Right atrium auricular region (tissue), 2 donors: ENCODE results near the gene SAP25. TPM values are rescaled to one million over a fixed set of nuclear protein-coding genes. Genes with fewer than 3 reads are reported as not detected.
"Not testable (repeated sequence)": the region's sequence is repeated elsewhere in the genome, so short reads cannot be mapped to it uniquely, and the experiment has no call there.

ENCODE experiments used
- DNase-seq: peaks from one replicate; pipeline ENCODE4 v3.0.0-alpha.2; 2019; ENCODE audit warnings: low spot score
- H3K27ac ChIP-seq, 2 donors: fragments of 200-600 bp; sonication (generic); 1 replicate in 1 of 2; 2 replicates in 1 of 2; pipeline ENCODE4 v1.5.1; 2016 to 2019
- H3K27me3 ChIP-seq, 2 donors: fragments of 200-600 bp; sonication (generic); one replicate each; pipeline versions ENCODE4 v1.5.1 to v1.6.0; 2017 to 2019
- H3K36me3 ChIP-seq: fragments of 200-600 bp; sonication (generic); one replicate; pipeline ENCODE4 v1.5.1; 2016
- H3K4me1 ChIP-seq, 2 donors: fragments of 200-600 bp; sonication (generic); one replicate each; pipeline versions ENCODE4 v1.5.1 to v1.6.0; 2017 to 2019
- H3K4me3 ChIP-seq, 2 donors: fragments of 200-600 bp; sonication (generic); 1 replicate in 1 of 2; 2 replicates in 1 of 2; pipeline ENCODE4 v1.5.1; 2017 to 2019; ENCODE audit warnings: mild to moderate bottlenecking in 1 of 2, moderate library complexity in 1 of 2
- H3K9me3 ChIP-seq, 2 donors: fragments of 200-600 bp; sonication (generic); one replicate each; pipeline ENCODE4 v1.5.1; 2019
- CTCF ChIP-seq, 2 donors: fragments of 200-600 bp; sonication (generic); IDR thresholded peaks; one replicate each; pipeline ENCODE4 v1.5.1; 2019; ENCODE audit warnings: antibody characterized with exemption in 2 of 2
- total RNA-seq, 2 donors: library from RNA; depleted of rRNA; stranded (reverse); fragments of >200 nt; gene quantifications; one replicate each; pipeline ENCODE4 v1.1.0, GENCODE V29; 2016

SAP25 gene
- total RNA-seq, 2 donors from 2014 or later: not detected

- Histone ChIP-seq H3K4me1 (peaks cover 0 to 21% of the 10 kb centered on the region in 2 donors), H3K9me3 (no peaks in the 10 kb centered on the region), H3K36me3 (no peaks in the 10 kb centered on the region), H3K27me3 (no peaks in the 10 kb centered on the region), H3K27ac (no peak overlapping the region), H3K4me3 (no peak overlapping the region)
- no peak for DNase-seq
- TF ChIP-seq CTCF (IDR thresholded peaks at IDR 0.05): no peak
Measured at GRCh38 chr7:100567031-100567730, 6.5 kb downstream of the SAP25 start.

GRCh38 chr7:100566018-100566531 lies 7.6 kb downstream of the SAP25 start:
- no peaks in the 10 kb centered on the region for H3K36me3 ChIP-seq
- H3K4me3 ChIP-seq: no peak overlapping the region
- no peaks in the 10 kb centered on the region for H3K27me3 ChIP-seq
- no peak for TF ChIP-seq CTCF (IDR thresholded peaks at IDR 0.05)
- no peak for DNase-seq
- no peaks in the 10 kb centered on the region for H3K9me3 ChIP-seq
- H3K27ac ChIP-seq: no peak overlapping the region
- H3K4me1 ChIP-seq: peaks cover 0 to 21% of the 10 kb centered on the region in 2 donors

GRCh38 chr7:100565133-100565571 lies 8.5 kb downstream of the SAP25 start:
- H3K27ac ChIP-seq: no peak overlapping the region
- H3K27me3 ChIP-seq: no peaks in the 10 kb centered on the region
- no peak for TF ChIP-seq CTCF (IDR thresholded peaks at IDR 0.05)
- H3K4me3 ChIP-seq: no peak overlapping the region
- H3K9me3 ChIP-seq: no peaks in the 10 kb centered on the region
- no peak for DNase-seq
- no peaks in the 10 kb centered on the region for H3K36me3 ChIP-seq
- H3K4me1 ChIP-seq: peaks cover 0 to 17% of the 10 kb centered on the region in 2 donors

- H3K4me3 ChIP-seq: not testable (repeated sequence)
Measured at GRCh38 chr7:100564405-100564804, 9.3 kb downstream of the SAP25 start.

GRCh38 chr7:100563809-100564400 lies 9.8 kb downstream of the SAP25 start:
- Histone ChIP-seq H3K27ac (no peak overlapping the region), H3K27me3 (no peaks in the 10 kb centered on the region), H3K9me3 (no peaks in the 10 kb centered on the region), H3K4me3 (no peak overlapping the region), H3K36me3 (no peaks in the 10 kb centered on the region), H3K4me1 (peaks cover 0 to 5% of the 10 kb centered on the region in 2 donors)
- DNase-seq: peak; percentile 86
- TF ChIP-seq CTCF (IDR thresholded peaks at IDR 0.05): peak; percentile 95 to 99

More at GRCh38 chr7:100564405-100564804, 9.3 kb downstream of the SAP25 start:
- not testable (repeated sequence) for H3K27me3 ChIP-seq, H3K36me3 ChIP-seq, H3K4me1 ChIP-seq, H3K9me3 ChIP-seq, DNase-seq, H3K27ac ChIP-seq

GRCh38 chr7:100563100-100563564 lies 10.6 kb downstream of the SAP25 start:
- Histone ChIP-seq H3K4me3 (no peak overlapping the region), H3K27me3 (no peaks in the 10 kb centered on the region), H3K27ac (no peak overlapping the region), H3K4me1 (peaks cover 0 to 4% of the 10 kb centered on the region in 2 donors), H3K36me3 (no peaks in the 10 kb centered on the region), H3K9me3 (no peaks in the 10 kb centered on the region)
- no peak for DNase-seq
- no peak for TF ChIP-seq CTCF (IDR thresholded peaks at IDR 0.05)
